ENCODE results near the gene MYO10.

- TF ChIP-seq NR3C1 (CRISPR knock-in tag; conservative IDR thresholded peaks at IDR 0.05; ENCODE audit: low read depth) (no peak), CTCF (IDR thresholded peaks at IDR 0.05) (no peak), USF2 (CRISPR knock-in tag; IDR thresholded peaks at IDR 0.05) (no peak), MAX (CRISPR knock-in tag; IDR thresholded peaks at IDR 0.05) (peak; percentile 82)
Measured at GRCh38 chr5:16736158-16736995, 199.7 kb downstream of the MYO10 start.
